NCI-H748 treated with DMSO at 0.1 percent for 48 hours (cell line): Measurements from ENCODE around the gene GNG8.
A peak's percentile ranks its signal among the peaks of the same experiment; 100 is the strongest.

Experiments
- DNase-seq: peaks from one replicate; lab custom pipeline; 2025; lab: John Stamatoyannopoulos, UW

The GNG8 gene

GRCh38 chr19:46602392-46603194 lies 33.4 kb downstream of the GNG8 start:
- DNase-seq = no peak

DNA sequence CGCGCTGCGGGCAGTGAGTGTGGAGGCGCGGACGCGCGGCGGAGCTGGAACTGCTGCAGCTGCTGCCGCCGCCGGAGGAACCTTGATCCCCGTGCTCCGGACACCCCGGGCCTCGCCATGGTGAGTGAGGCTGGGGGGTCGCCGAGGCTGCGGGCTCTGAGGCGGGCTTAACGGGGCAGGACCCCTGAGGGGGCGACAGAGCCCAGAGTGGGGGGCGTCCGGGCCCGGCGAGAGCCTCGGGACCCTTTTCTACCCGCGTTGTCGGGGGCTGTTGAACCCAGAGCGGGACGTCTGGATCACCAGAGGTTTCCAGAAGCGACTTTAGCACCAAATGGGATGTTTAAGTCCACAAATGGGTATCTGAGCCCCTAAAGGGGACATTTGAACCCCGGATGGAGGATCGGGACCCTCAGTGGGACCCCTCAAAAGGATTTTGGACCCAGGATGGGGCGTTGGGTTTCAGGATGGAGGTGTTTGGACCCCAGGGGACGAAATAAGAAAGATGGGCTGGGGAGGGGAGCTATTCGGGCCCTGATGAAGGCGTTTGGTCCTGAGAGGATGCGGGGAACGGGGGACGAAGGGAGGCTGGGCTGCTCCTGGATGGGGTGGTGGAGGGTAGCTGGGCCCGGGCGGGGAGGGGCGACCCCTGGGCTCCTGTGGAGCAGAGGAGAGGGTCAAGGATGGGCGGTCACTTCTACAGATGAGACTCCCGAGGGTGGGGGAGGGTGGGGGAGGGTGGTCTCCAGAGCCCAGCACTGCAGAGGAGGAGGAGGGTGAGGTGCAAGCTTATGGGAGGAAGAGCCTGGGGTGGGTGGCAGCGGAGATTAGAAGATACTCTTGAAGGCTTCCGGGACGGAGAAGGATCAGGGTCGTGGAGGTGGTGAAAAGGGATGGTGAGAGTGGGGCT lies 34.4 kb downstream of the GNG8 start, which contains the start of gene CALM3:
TSS of gene CALM3 (plus strand) at position 13 of the 907 bp plus-strand sequence. CDS start at position 118, 105 bp downstream.
- no peak for DNase-seq

GRCh38 chr19:46600384-46601317 lies 35.4 kb downstream of the GNG8 start:
- DNase-seq = peak; percentile 98

- no peak for DNase-seq
Observed at GRCh38 chr19:46599716-46600373, 36.2 kb downstream of the GNG8 start.

DNA sequence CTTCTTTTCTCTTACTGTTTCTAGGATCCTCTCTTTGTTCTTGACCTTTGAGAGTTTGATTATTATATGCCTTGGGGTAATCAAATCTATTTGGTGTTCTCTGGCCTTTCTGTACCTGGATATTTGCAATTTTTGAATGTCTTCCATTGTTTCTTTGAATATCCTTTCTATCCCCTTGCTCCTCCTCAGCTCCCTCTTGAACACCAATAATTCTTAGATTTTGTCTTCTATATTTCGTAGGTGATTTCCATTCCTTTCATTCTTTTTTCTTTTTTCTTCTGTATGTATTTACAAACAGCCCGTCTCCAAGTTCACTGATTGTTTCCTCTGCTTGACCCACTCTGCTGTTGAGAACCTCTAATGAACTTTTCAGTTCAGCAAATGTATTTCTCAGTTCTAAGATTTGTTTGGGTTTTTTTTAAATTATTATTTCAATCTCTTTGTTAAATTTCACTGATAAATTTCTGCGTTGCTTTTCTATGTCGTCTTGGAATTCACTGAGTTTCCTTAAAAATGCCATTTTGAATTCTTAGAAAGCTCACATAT lies 37.6 kb downstream of the GNG8 start:
- DNase-seq = no peak

- no peak for DNase-seq
Observed at GRCh38 chr19:46596008-46596407, 40.0 kb downstream of the GNG8 start.

DNA sequence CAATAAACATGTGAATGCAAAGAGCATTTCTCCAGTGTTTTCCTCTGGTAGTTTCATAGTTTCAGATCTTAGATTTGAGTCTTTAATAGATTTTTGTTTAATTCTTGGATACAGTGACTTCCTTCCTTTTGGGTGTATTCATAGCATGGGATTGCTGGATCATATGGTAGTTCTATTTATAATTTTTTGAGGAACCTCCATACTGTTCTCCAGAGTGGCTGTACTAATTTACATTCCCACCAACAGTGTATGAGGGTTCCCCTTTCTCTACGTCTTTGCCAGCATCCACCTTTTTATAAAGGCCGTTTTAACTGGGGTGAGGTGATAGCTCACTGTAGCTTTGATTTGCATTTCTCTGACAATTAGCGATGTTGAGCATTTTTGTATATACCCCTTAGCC lies 44.1 kb downstream of the GNG8 start:
- no peak for DNase-seq

- DNase-seq = no peak
Observed at GRCh38 chr19:46591254-46591653, 44.7 kb downstream of the GNG8 start.

- DNase-seq = no peak
Observed at GRCh38 chr19:46587861-46588260, 48.1 kb downstream of the GNG8 start.

GRCh38 chr19:46586294-46586693 lies 49.7 kb downstream of the GNG8 start:
- no peak for DNase-seq

DNA sequence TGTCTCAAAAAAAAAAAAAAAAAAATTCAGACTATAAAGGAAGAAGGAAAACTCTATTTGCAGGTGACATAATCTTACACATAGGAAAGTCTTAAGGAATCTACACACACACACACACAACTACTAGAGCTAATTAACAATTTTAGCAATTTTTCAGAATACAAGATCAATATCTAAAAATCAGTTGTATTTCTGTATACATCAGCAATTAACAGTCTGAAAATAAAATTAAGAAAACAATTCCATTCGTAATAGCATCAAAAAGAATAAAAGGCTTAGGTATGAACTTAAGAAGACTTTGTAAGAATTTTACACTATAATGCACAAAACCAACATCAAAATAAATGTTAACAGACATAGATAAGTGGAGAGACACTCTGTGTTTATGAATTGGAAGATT lies 50.5 kb downstream of the GNG8 start:
- DNase-seq = no peak
